ENCODE measurements around the gene SLC25A15.

- TF ChIP-seq CTCF (IDR thresholded peaks at IDR 0.05) (no peak), EZH2 (IDR thresholded peaks at IDR 0.05; ENCODE audit: borderline replicate concordance, insufficient read depth, low read depth, low read length, poor library complexity, severe bottlenecking) (no peak)
Measured at GRCh38 chr13:40762849-40763248, 26.6 kb upstream of the SLC25A15 start.
